ENCODE data around the gene SH3BP4. TPM values are rescaled to one million over a fixed set of nuclear protein-coding genes. Genes with fewer than 3 reads are reported as not detected.

The SH3BP4 gene
- polyA plus RNA-seq, 1 donor (not counting 4 experiments of a cell fraction or from before 2014, with no cell fraction given) = 50.4 TPM

DNA sequence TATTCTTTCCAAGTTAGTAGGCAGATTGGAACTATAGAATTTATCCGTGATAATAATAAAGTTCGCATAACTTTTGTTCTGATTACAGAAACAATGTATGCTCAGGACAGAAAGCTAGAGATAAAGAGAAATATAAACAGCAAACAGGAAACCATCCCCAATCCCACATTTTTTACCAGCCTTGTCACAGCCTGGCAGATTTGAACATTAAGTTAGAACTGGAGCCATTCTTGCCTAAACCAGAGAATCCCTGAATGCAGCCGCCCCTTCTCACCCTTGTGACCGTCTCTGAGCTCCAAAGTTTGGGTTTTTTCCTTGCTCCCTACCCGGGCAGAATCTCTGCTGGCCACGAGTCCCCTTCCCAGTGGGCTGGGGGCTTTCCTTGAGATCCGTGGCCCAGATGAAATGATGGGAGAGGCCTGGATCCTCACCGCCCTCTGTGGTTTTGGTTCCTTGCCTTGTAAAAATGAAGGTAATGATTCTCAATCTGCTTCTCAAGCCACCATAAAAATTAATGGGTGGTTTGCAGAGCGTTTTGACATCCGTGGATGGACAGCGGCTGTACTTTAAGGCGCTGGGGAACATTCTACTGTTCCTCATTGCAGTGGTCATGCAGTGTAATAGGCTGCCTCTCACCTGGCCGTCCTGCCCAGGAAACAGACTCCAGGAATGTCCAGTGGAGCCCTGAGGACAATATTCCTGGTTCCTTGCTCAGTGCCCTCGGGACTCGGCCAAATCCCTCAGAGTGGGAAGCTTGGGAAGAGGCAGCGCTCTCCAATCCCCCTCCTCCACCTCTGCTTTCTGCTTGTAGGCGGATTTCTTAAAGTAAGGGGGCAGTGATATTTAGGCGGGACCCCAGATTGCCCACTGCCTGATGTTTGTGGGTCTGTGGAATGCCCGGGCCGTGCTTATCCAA, 1.6 kb downstream of the SH3BP4 start:
- dilution Hi-C loops (cut with MboI; ENCODE audit: extremely low pct_ligation_motif_present, low sequenced_read_pairs) = no loop called here
- FAIRE-seq (no peak), DNase-seq (ENCODE audit: low read depth, low spot score) (no peak)
- Histone ChIP-seq H3K79me2 (ENCODE audit: control insufficient read depth, insufficient read depth, low read length) (peaks cover 63% of the 10 kb centered on the region), H3K9ac (ENCODE audit: control insufficient read depth, extremely low read depth, insufficient read depth, low read length) (peak overlapping the region; percentile 93), H3K27ac (ENCODE audit: control insufficient read depth, insufficient read depth, low read length) (peak overlapping the region; percentile 89), H3K4me1 (ENCODE audit: control insufficient read depth, extremely low read depth, insufficient read depth, low read length) (peaks cover 73% of the 10 kb centered on the region), H4K20me1 (ENCODE audit: control insufficient read depth, extremely low read depth, insufficient read depth, low read length) (peaks cover 8% of the 10 kb centered on the region), H2AFZ (ENCODE audit: control insufficient read depth, low read length) (no peak overlapping the region), H3K9me3 (ENCODE audit: control insufficient read depth, low read depth, low read length) (no peaks in the 10 kb centered on the region), H3K36me3 (ENCODE audit: control insufficient read depth in 2 of 2, extremely low read depth in 1 of 2, insufficient read depth in 2 of 2, low read length in 2 of 2) (peaks cover 0 to 10% of the 10 kb centered on the region in 2 experiments), H3K4me3 (ENCODE audit: control insufficient read depth in 2 of 3, extremely low read depth in 1 of 3, insufficient read depth in 2 of 3, low read depth in 1 of 3, low read length in 3 of 3) (peak overlapping the region; percentile 78 to 93 (median 88)), H3K4me2 (ENCODE audit: control insufficient read depth, extremely low read depth, insufficient read depth, low read depth, low read length) (peak overlapping the region; percentile 100), H3K27me3 (ENCODE audit: control insufficient read depth, extremely low read depth, insufficient read depth, low read length) (no peaks in the 10 kb centered on the region), H3K9me1 (ENCODE audit: control insufficient read depth, extremely low read depth, insufficient read depth, low read length) (peaks cover 7% of the 10 kb centered on the region)
- TF ChIP-seq CTCF (optimal IDR thresholded peaks at IDR 0.05 in 1 of 3, IDR thresholded peaks at IDR 0.05 in 1 of 3, conservative IDR thresholded peaks at IDR 0.05 in 1 of 3; ENCODE audit: extremely low read depth in 1 of 3, insufficient read depth in 2 of 3, low read length in 3 of 3) = no peak
- no peak for TF ChIP-seq EZH2 (IDR thresholded peaks at IDR 0.05; ENCODE audit: low read length)

GRCh38 chr2:234954551-234954992, 2.8 kb downstream of the SH3BP4 start:
- Histone ChIP-seq H3K79me2 (ENCODE audit: control insufficient read depth, insufficient read depth, low read length) (peaks cover 75% of the 10 kb centered on the region), H3K9me3 (ENCODE audit: control insufficient read depth, low read depth, low read length) (no peaks in the 10 kb centered on the region), H3K9ac (ENCODE audit: control insufficient read depth, extremely low read depth, insufficient read depth, low read length) (peak overlapping the region; percentile 93), H3K4me3 (ENCODE audit: control insufficient read depth in 2 of 3, extremely low read depth in 1 of 3, insufficient read depth in 2 of 3, low read depth in 1 of 3, low read length in 3 of 3) (peak overlapping the region; percentile 78 to 93 (median 88)), H3K4me1 (ENCODE audit: control insufficient read depth, extremely low read depth, insufficient read depth, low read length) (peaks cover 65% of the 10 kb centered on the region), H3K36me3 (ENCODE audit: control insufficient read depth in 2 of 2, extremely low read depth in 1 of 2, insufficient read depth in 2 of 2, low read length in 2 of 2) (peaks cover 0 to 10% of the 10 kb centered on the region in 2 experiments), H4K20me1 (ENCODE audit: control insufficient read depth, extremely low read depth, insufficient read depth, low read length) (peaks cover 11% of the 10 kb centered on the region), H3K27ac (ENCODE audit: control insufficient read depth, insufficient read depth, low read length) (peak overlapping the region; percentile 89), H2AFZ (ENCODE audit: control insufficient read depth, low read length) (no peak overlapping the region), H3K4me2 (ENCODE audit: control insufficient read depth, extremely low read depth, insufficient read depth, low read depth, low read length) (peak overlapping the region; percentile 100), H3K9me1 (ENCODE audit: control insufficient read depth, extremely low read depth, insufficient read depth, low read length) (peaks cover 7% of the 10 kb centered on the region), H3K27me3 (ENCODE audit: control insufficient read depth, extremely low read depth, insufficient read depth, low read length) (no peaks in the 10 kb centered on the region)
- FAIRE-seq = no peak
- TF ChIP-seq CTCF (optimal IDR thresholded peaks at IDR 0.05 in 1 of 3, IDR thresholded peaks at IDR 0.05 in 1 of 3, conservative IDR thresholded peaks at IDR 0.05 in 1 of 3; ENCODE audit: extremely low read depth in 1 of 3, insufficient read depth in 2 of 3, low read length in 3 of 3) = no peak
- no peak for TF ChIP-seq EZH2 (IDR thresholded peaks at IDR 0.05; ENCODE audit: low read length)
- dilution Hi-C loops (cut with MboI; ENCODE audit: extremely low pct_ligation_motif_present, low sequenced_read_pairs) = no loop called here
- DNase-seq (ENCODE audit: low read depth, low spot score) = no peak
